OCI-LY7 (cell line): Measurements from ENCODE around the gene RADIL.

Source experiments
- CTCF ChIP-seq: fragments of 200-600 bp; sonication (generic); conservative IDR thresholded peaks from 2 replicates; pipeline ENCODE4 v1.5.1; 2014; ENCODE audit warnings: mild to moderate bottlenecking, antibody characterized with exemption, low read length, moderate library complexity, mixed read lengths
- EZH2phosphoT487 ChIP-seq: fragments of 200-600 bp; sonication (generic); IDR thresholded peaks from 2 replicates; pipeline ENCODE4 v1.6.1; 2018; ENCODE audit warnings: low read depth, borderline replicate concordance, mild to moderate bottlenecking, mixed run types, antibody characterized with exemption, low read length, moderate library complexity, mixed read lengths

- TF ChIP-seq CTCF (no peak), EZH2phosphoT487 (no peak)
Measured at GRCh38 chr7:4805110-4805983, 78.2 kb downstream of the RADIL start.
